ENCODE results near the gene LGALS3BP. TPM values are rescaled to one million over a fixed set of nuclear protein-coding genes. Genes with fewer than 3 reads are reported as not detected.

Gene LGALS3BP
- total RNA-seq, 1 donor from 2014 or later, result 12.6 TPM

- Mint-ChIP-seq H3K4me1 (ENCODE audit: unreplicated experiment) (peaks cover 3% of the 10 kb centered on the region), H3K9me3 (ENCODE audit: unreplicated experiment) (no peaks in the 10 kb centered on the region), H3K27ac (ENCODE audit: unreplicated experiment) (no peak overlapping the region), H3K27me3 (ENCODE audit: unreplicated experiment) (peaks cover 3% of the 10 kb centered on the region), H3K36me3 (ENCODE audit: low read depth, unreplicated experiment) (no peaks in the 10 kb centered on the region), H3K4me3 (ENCODE audit: unreplicated experiment) (no peak overlapping the region)
- no peak for DNase-seq (ENCODE audit: low spot score)
- TF ChIP-seq CTCF (IDR thresholded peaks at IDR 0.05; ENCODE audit: unreplicated experiment), result no peak
Measured at GRCh38 chr17:78956254-78956653, 23.5 kb downstream of the LGALS3BP start.

DNA sequence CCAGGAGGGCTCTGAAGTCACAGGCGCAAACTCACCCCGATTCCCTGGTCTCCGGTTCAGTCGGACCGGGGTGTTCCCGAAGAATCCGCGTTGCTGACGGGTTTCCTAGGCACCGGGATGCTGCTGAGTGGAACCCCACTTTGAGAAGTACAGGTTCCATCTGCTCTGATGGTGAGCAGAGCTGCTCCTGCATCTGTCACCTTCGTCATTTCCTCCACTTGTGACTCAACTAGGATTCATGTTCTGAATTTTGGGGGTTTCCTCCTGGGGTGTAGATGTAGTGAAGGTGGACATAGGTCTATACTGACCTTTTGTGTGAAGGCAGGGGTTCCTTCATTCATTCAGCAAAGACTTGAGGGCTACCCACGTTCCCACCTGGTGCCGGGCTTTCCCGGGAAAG lies 25.0 kb downstream of the LGALS3BP start:
- peaks cover 3% of the 10 kb centered on the region for H3K4me1 Mint-ChIP-seq (ENCODE audit: unreplicated experiment)
- no peak for TF ChIP-seq CTCF (IDR thresholded peaks at IDR 0.05; ENCODE audit: unreplicated experiment)
- no peak for DNase-seq (ENCODE audit: low spot score)
- no peaks in the 10 kb centered on the region for H3K9me3 Mint-ChIP-seq (ENCODE audit: unreplicated experiment)
- no peaks in the 10 kb centered on the region for H3K36me3 Mint-ChIP-seq (ENCODE audit: low read depth, unreplicated experiment)
- no peak overlapping the region for H3K4me3 Mint-ChIP-seq (ENCODE audit: unreplicated experiment)
- no peak overlapping the region for H3K27ac Mint-ChIP-seq (ENCODE audit: unreplicated experiment)
- peaks cover 3% of the 10 kb centered on the region for H3K27me3 Mint-ChIP-seq (ENCODE audit: unreplicated experiment)

DNA sequence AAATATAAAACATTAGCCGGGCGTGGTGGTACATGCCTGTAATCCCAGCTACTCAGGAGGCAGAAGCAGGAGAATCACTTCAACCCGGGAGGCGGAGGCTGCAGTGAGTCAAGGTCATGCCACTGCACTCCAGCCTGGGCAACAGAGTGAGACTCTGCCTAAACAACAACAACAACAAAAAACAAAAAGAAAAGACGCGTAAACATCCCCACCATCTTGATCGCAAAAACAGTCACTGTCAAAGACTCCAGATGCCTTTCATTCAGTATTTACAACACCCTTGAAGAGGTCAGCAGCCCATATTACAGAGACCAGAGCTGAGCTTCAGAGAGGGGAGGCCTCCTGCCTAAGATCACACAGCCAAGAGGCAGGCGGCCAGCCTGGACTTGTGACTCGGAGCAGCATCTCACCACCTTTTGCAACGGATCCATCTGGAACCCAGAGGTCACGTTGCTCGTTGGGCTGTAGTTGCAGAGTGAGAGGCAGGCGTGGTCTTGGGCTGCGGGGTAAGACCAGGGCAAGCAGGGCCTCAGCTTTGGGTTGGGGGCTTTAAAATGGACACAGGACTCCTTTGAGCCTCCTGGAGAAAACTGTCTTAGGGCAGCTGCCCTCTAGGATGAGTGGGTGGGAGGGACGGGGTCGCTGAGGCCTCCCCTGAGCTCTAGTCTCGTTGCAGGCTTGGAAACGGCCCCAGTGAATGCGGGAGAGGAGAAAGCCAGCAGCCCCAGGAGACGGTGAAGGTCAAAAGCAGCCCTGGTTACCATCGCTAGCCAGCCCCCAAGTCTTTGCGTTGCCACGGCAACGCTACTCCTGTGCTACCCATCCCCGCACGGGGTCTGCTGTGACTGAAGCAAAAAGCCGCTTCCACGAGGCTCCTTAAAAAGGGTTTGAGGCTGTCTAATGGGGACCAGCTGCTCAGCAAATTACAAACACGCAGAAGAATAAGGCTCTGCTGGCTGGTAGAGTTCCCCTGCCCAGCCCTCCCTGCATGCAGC lies 26.1 kb downstream of the LGALS3BP start:
- no peaks in the 10 kb centered on the region for H3K9me3 Mint-ChIP-seq (ENCODE audit: unreplicated experiment)
- no peaks in the 10 kb centered on the region for H3K36me3 Mint-ChIP-seq (ENCODE audit: low read depth, unreplicated experiment)
- no peak overlapping the region for H3K4me3 Mint-ChIP-seq (ENCODE audit: unreplicated experiment)
- no peak for DNase-seq (ENCODE audit: low spot score)
- TF ChIP-seq CTCF (IDR thresholded peaks at IDR 0.05; ENCODE audit: unreplicated experiment), result no peak
- H3K27ac Mint-ChIP-seq (ENCODE audit: unreplicated experiment), result peak overlapping the region; percentile 22
- H3K4me1 Mint-ChIP-seq (ENCODE audit: unreplicated experiment), result peaks cover 3% of the 10 kb centered on the region
- peaks cover 4% of the 10 kb centered on the region for H3K27me3 Mint-ChIP-seq (ENCODE audit: unreplicated experiment)

DNA sequence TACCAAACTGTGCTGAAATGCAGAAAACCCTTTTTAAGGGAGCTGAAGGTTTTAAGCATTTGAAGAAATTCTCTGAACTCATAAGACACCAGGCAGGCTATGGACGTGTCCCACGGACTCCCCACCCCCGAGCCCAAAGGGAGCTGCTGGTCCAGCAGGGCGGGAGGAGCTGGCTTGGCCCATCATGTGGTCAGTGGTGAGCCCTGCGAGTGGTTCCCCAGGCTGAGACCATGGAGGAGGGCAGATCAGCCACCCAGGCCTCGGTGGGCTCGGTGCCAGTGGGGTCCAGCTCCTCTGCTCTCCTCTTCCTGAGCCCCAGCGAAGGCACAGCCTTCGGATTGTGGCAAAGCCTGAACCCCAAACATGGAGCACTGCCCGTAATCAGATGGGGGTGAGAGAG lies 27.0 kb downstream of the LGALS3BP start:
- peaks cover 7% of the 10 kb centered on the region for H3K27me3 Mint-ChIP-seq (ENCODE audit: unreplicated experiment)
- TF ChIP-seq CTCF (IDR thresholded peaks at IDR 0.05; ENCODE audit: unreplicated experiment), result no peak
- peaks cover 3% of the 10 kb centered on the region for H3K4me1 Mint-ChIP-seq (ENCODE audit: unreplicated experiment)
- DNase-seq (ENCODE audit: low spot score), result no peak
- no peaks in the 10 kb centered on the region for H3K9me3 Mint-ChIP-seq (ENCODE audit: unreplicated experiment)
- H3K27ac Mint-ChIP-seq (ENCODE audit: unreplicated experiment), result no peak overlapping the region
- no peak overlapping the region for H3K4me3 Mint-ChIP-seq (ENCODE audit: unreplicated experiment)
- H3K36me3 Mint-ChIP-seq (ENCODE audit: low read depth, unreplicated experiment), result no peaks in the 10 kb centered on the region

DNA sequence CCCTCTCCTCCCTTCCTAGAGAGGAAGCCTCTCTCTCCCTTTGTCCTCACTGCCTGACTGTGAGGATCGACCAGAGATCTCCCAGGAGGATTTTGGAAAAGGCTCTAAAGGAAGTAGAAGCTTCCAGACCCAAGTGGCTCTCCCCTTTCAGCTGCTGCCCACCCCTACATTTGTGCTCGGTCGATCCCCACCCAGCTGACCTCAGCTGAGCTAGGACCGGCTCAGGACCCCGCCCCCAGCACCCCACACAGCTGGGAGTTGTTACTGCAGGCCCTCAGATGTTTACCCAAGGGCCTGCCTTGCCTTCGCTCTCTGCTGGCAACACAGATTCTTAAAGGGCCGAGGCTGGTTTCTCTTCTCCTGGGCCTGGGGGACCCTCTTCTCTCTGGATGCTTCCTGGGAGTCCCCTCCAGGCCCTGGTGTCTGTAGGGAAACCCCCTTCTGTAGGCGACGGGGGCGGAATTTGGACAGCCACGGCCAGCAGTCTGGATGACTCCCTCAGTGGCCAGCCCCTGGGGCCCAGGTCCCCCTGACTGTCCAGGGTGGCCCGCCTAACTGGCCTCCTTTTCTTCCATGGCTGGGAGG lies 27.7 kb downstream of the LGALS3BP start:
- Mint-ChIP-seq H3K4me3 (ENCODE audit: unreplicated experiment) (no peak overlapping the region), H3K9me3 (ENCODE audit: unreplicated experiment) (no peaks in the 10 kb centered on the region), H3K27me3 (ENCODE audit: unreplicated experiment) (peaks cover 7% of the 10 kb centered on the region), H3K36me3 (ENCODE audit: low read depth, unreplicated experiment) (no peaks in the 10 kb centered on the region), H3K27ac (ENCODE audit: unreplicated experiment) (no peak overlapping the region), H3K4me1 (ENCODE audit: unreplicated experiment) (peaks cover 3% of the 10 kb centered on the region)
- TF ChIP-seq CTCF (IDR thresholded peaks at IDR 0.05; ENCODE audit: unreplicated experiment), result no peak
- DNase-seq (ENCODE audit: low spot score), result no peak
